NCI-H1436 (cell line): Measurements from ENCODE around the gene LNPK.
"Not testable (repeated sequence)": the region's sequence is repeated elsewhere in the genome, so short reads cannot be mapped to it uniquely, and the experiment has no call there.

Experiments used
- DNase-seq: peaks from one replicate; lab custom pipeline; 2025; lab: John Stamatoyannopoulos, UW

LNPK gene

GRCh38 chr2:175966839-175967238 lies 35.2 kb downstream of the LNPK start:
- no peak for DNase-seq

GRCh38 chr2:175965773-175966172 lies 36.3 kb downstream of the LNPK start:
- DNase-seq = no peak

GRCh38 chr2:175964195-175964594 lies 37.9 kb downstream of the LNPK start:
- DNase-seq = no peak

GRCh38 chr2:175963171-175963570 lies 38.9 kb downstream of the LNPK start:
- DNase-seq = not testable (repeated sequence)

GRCh38 chr2:175957845-175958244 lies 44.2 kb downstream of the LNPK start:
- DNase-seq = no peak

- no peak for DNase-seq
Measured at GRCh38 chr2:175955136-175955535, 46.9 kb downstream of the LNPK start.

GRCh38 chr2:175950512-175950911 lies 51.6 kb downstream of the LNPK start:
- DNase-seq = no peak

- no peak for DNase-seq
Measured at GRCh38 chr2:175948191-175948590, 53.9 kb downstream of the LNPK start.

- DNase-seq = no peak
Measured at GRCh38 chr2:175947073-175947472, 55.0 kb downstream of the LNPK start.

- DNase-seq = no peak
Measured at GRCh38 chr2:175941699-175942098, 60.4 kb downstream of the LNPK start.

GRCh38 chr2:175937216-175937615 lies 64.9 kb downstream of the LNPK start:
- no peak for DNase-seq

- no peak for DNase-seq
Measured at GRCh38 chr2:175935289-175936181, 66.5 kb downstream of the LNPK start.

GRCh38 chr2:175932675-175933074 lies 69.4 kb downstream of the LNPK start:
- DNase-seq = no peak

GRCh38 chr2:175931805-175932204 lies 70.3 kb downstream of the LNPK start:
- no peak for DNase-seq

GRCh38 chr2:175930504-175930903 lies 71.6 kb downstream of the LNPK start:
- DNase-seq = no peak

GRCh38 chr2:175929850-175930249 lies 72.2 kb downstream of the LNPK start:
- DNase-seq = no peak

- no peak for DNase-seq
Measured at GRCh38 chr2:175926272-175926671, 75.8 kb downstream of the LNPK start.

GRCh38 chr2:175922160-175922559 lies 79.9 kb downstream of the LNPK start:
- DNase-seq = no peak

GRCh38 chr2:175918935-175919334 lies 83.1 kb downstream of the LNPK start:
- no peak for DNase-seq

- no peak for DNase-seq
Measured at GRCh38 chr2:175914846-175915245, 87.2 kb downstream of the LNPK start.

GRCh38 chr2:175913849-175914743 lies 88.0 kb downstream of the LNPK start:
- DNase-seq = not testable (repeated sequence)

GRCh38 chr2:175913267-175913666 lies 88.8 kb downstream of the LNPK start:
- not testable (repeated sequence) for DNase-seq

- no peak for DNase-seq
Measured at GRCh38 chr2:175904035-175904434, 98.0 kb downstream of the LNPK start.
